Uterus (tissue), 4 donors: Measurements from ENCODE around the gene ZNF283. TPM values are rescaled to one million over a fixed set of nuclear protein-coding genes. Genes with fewer than 3 reads are reported as not detected.
"Not testable (repeated sequence)": the region's sequence is repeated elsewhere in the genome, so short reads cannot be mapped to it uniquely, and the experiment has no call there.

Experiments
- DNase-seq, 2 donors: peaks; one replicate each; pipeline ENCODE4 v3.0.0-alpha.2; 2019 to 2020
- H3K27ac ChIP-seq, 2 donors: fragments of 200-600 bp; sonication (generic); 1 replicate in 1 of 2; 2 replicates in 1 of 2; pipeline ENCODE4 v1.5.1; 2016 to 2018
- H3K27me3 ChIP-seq, 2 donors: fragments of 200-600 bp; sonication (generic); one replicate each; pipeline ENCODE4 v1.5.1; 2018 to 2019; ENCODE audit warnings: control low read depth in 1 of 2
- H3K36me3 ChIP-seq, 2 donors: fragments of 200-600 bp; sonication (generic); one replicate each; pipeline ENCODE4 v1.5.1; 2019; ENCODE audit warnings: control low read depth in 1 of 2
- H3K4me1 ChIP-seq, 2 donors: fragments of 200-600 bp; sonication (generic); one replicate each; pipeline ENCODE4 v1.5.1; 2018 to 2019; ENCODE audit warnings: control low read depth in 1 of 2
- H3K4me3 ChIP-seq, 2 donors: fragments of 200-600 bp; sonication (generic); 1 replicate in 1 of 2; 2 replicates in 1 of 2; pipeline ENCODE4 v1.5.1; 2018 to 2019; ENCODE audit warnings: mild to moderate bottlenecking in 1 of 2
- H3K9me3 ChIP-seq, 2 donors: fragments of 200-600 bp; sonication (generic); one replicate each; pipeline ENCODE4 v1.5.1; 2019; ENCODE audit warnings: control low read depth in 1 of 2
- POLR2A ChIP-seq, 2 donors: fragments of 450-650 bp; IDR thresholded peaks; one replicate each; pipeline ENCODE4 v1.6.1; 2016; ENCODE audit warnings: antibody characterized with exemption in 2 of 2, mild to moderate bottlenecking in 1 of 2, moderate library complexity in 1 of 2
- intact Hi-C: fragments of 100-400 bp; cut with DNase I; formaldehyde crosslinking; loops from one replicate; pipeline ENCODE4 v1.15.1; 2023; ENCODE audit warnings: low total_unique reads
- total RNA-seq, 4 donors: library from RNA; depleted of rRNA in 3 of 4; stranded (reverse); fragments of >200 nt in 3 of 4; gene quantifications; one replicate each; pipeline versions ENCODE4 v1.1.0 to v1.2.4, GENCODE V29; 2014 to 2023
- TF ChIP-seq, protein P1 (sequence below), 4 experiments: fragments of 200-600 bp in 2 of 4; fragments of 450-650 bp in 2 of 4; sonication (generic) in 2 of 4; IDR thresholded peaks; one replicate each; pipeline ENCODE4 v1.5.1; 2016 to 2019; ENCODE audit warnings: antibody characterized with exemption in 4 of 4, mild to moderate bottlenecking in 2 of 4, moderate library complexity in 1 of 4
- donor health status: DM: yes; HTN: yes; CAD: no.

Gene ZNF283
- total RNA-seq, 4 donors from 2014 or later, result 1.8 to 52.6 (median 14.1) TPM

DNA sequence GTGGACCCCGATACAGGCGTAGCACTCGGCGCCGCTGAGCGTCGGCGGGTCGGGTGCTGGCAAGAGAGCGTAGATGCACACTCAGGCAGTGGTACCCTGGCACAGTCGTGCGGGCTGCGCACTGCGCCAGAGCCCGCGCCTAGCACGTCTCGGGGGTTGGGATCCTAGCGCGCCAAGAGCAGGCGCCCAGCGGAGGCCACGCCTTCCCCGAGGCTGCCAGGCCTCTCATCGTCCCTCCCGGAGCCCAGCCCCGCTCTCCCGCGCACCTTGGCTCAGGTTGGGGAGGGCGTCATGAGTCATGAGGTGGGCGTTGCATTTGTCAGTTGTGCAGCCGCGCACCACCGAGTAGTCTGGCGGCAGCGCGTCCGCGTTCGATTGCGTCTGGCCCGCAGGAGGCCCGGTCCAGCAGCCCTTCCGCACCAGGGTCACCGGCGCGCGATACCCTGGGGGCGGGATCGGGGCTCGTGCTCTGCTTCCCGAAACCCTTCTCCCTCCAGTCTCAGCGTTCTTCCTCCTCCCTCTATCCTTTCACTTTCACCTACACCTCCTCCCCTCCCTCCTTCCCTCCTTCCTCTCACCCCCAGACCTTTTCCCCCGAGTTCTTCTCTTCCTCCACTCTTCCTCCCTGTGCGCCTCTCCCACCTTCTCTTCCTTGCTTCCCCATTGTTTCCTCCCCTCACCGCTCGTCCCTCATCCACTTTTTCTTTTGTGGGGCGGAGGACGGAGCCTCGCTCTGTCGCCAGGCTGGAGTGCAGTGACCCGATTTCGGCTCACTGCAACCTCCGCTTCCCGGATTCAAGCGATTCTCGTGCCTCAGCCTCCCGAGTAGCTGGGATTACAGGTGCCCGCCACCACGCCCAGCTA, 28.3 kb upstream of the ZNF283 start:
- H3K9me3 ChIP-seq, result no peaks in the 10 kb centered on the region
- no peak overlapping the region for H3K27ac ChIP-seq
- peak overlapping the region; percentile 12 to 18 for H3K4me3 ChIP-seq
- H3K4me1 ChIP-seq, result peaks cover 0 to 5% of the 10 kb centered on the region in 2 donors
- H3K36me3 ChIP-seq, result no peaks in the 10 kb centered on the region
- DNase-seq, result no peak
- TF ChIP-seq POLR2A (IDR thresholded peaks at IDR 0.05), result no peak
- TF ChIP-seq, protein P1, sequence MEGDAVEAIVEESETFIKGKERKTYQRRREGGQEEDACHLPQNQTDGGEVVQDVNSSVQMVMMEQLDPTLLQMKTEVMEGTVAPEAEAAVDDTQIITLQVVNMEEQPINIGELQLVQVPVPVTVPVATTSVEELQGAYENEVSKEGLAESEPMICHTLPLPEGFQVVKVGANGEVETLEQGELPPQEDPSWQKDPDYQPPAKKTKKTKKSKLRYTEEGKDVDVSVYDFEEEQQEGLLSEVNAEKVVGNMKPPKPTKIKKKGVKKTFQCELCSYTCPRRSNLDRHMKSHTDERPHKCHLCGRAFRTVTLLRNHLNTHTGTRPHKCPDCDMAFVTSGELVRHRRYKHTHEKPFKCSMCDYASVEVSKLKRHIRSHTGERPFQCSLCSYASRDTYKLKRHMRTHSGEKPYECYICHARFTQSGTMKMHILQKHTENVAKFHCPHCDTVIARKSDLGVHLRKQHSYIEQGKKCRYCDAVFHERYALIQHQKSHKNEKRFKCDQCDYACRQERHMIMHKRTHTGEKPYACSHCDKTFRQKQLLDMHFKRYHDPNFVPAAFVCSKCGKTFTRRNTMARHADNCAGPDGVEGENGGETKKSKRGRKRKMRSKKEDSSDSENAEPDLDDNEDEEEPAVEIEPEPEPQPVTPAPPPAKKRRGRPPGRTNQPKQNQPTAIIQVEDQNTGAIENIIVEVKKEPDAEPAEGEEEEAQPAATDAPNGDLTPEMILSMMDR (IDR thresholded peaks at IDR 0.05), result no peak
- intact Hi-C loops, result no loop called here
- H3K27me3 ChIP-seq, result no peaks in the 10 kb centered on the region

DNA sequence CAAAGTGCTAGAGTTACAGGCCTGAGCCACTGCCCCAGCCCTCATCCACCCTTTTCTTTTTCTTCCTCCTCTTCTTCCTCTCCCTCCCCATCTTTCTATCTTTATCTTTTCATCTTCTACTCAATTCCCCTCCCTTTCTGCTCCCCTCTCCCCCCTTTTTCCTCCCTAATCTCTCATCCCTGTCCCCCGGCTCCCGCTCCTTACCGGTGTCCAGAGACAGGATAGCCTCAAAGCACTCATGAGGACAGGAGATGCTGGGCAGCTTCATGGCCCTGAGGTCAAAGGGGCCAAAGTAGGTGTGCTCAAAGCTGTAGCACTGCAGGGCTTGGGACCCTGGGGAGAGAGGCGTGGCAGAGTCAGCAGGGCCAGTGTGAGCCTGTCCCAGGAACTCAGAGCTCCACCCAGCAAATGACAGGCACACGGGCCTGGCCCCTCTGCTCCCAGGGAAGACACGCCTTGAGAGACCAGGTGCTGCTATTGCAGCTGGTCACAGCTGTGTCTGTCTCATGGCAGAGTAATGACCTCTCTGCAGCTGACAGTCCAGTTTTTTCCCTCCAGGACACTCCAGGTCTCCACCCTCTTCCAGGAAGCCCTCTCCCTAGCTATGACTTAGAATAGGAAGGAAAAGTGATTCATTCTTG, 27.5 kb upstream of the ZNF283 start:
- H3K9me3 ChIP-seq, result no peaks in the 10 kb centered on the region
- H3K4me3 ChIP-seq, result no peak overlapping the region
- intact Hi-C loops, result no loop called here
- no peaks in the 10 kb centered on the region for H3K27me3 ChIP-seq
- TF ChIP-seq, protein P1 (IDR thresholded peaks at IDR 0.05), result no peak
- no peak for TF ChIP-seq POLR2A (IDR thresholded peaks at IDR 0.05)
- no peaks in the 10 kb centered on the region for H3K36me3 ChIP-seq
- H3K4me1 ChIP-seq, result peaks cover 0 to 5% of the 10 kb centered on the region in 2 donors
- no peak for DNase-seq
- no peak overlapping the region for H3K27ac ChIP-seq

DNA sequence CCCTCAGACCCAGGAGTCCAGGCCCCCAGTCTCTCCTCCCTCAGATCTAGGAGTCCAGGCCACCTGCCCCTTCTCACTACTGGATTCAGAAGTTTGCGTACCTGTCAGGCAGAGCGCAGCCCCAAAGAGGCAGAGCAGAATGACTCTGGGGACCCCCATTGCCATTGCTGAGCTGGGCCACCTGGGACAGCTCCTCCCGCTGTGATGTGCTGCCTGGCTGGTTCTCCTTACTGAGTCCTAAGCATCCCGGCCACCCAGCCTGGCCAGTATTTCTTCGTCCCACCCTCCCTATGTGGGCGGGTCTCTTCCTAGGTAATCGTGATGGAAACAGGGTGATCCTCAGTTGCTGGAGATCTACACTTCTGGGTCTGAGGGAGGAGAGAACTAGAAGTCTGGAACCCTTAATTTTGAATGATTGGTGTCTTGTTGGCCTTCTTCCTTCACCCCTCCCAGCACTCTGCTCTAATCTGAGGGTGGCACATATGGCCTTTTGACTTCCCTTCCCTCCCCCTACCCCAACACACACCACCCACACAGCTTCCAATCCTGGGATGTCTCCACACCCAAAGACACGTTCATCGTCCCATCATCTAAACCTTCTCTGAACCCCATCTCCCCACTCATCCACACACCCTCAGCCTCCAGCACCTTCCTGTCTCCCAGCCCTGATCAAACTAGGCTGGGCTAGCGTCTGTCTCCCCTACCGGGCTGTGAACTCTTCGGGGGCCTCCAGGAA, 24.7 kb upstream of the ZNF283 start, which contains the start of gene LYPD5:
Gene LYPD5, minus strand, starts transcription at position 232 of the 736 bp plus-strand sequence. Its CDS starts 67 bp downstream, at position 165.
- H3K36me3 ChIP-seq, result no peaks in the 10 kb centered on the region
- intact Hi-C loops, result no loop called here
- no peak within 1 kb of the TSS for H3K4me3 ChIP-seq
- H3K27me3 ChIP-seq, result no peaks in the 10 kb centered on the region
- TF ChIP-seq, protein P1 (IDR thresholded peaks at IDR 0.05), result no peak
- no peak for TF ChIP-seq POLR2A (IDR thresholded peaks at IDR 0.05)
- peaks cover 0 to 5% of the 10 kb centered on the region in 2 donors for H3K4me1 ChIP-seq
- no peaks in the 10 kb centered on the region for H3K9me3 ChIP-seq
- DNase-seq, result no peak
- no peak within 1 kb of the TSS for H3K27ac ChIP-seq

DNA sequence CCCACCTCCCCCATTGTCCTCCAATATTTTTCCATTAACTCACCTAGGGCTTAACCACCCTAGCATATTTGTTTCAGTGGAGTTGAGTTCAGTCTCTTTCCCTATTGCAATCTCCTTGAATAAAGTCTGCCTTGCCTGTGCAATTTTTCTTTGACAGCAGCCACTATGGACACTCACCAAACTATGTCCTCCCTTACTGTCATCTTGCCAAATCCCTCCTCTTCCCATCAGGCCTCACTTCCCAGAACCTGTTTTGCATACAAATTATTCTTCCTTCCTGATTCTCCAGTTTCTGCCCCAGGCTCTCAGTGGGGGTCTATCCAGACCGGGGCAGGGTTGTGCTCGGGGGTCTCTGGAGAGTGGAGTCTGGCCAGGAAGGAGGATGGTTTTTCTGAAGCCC, 22.7 kb upstream of the ZNF283 start:
- no peaks in the 10 kb centered on the region for H3K4me1 ChIP-seq
- no peaks in the 10 kb centered on the region for H3K9me3 ChIP-seq
- H3K36me3 ChIP-seq, result no peaks in the 10 kb centered on the region
- H3K4me3 ChIP-seq, result no peak overlapping the region
- no peaks in the 10 kb centered on the region for H3K27me3 ChIP-seq
- TF ChIP-seq POLR2A (IDR thresholded peaks at IDR 0.05), result no peak
- TF ChIP-seq, protein P1 (IDR thresholded peaks at IDR 0.05), result no peak
- intact Hi-C loops, result no loop called here
- H3K27ac ChIP-seq, result no peak overlapping the region
- no peak for DNase-seq

DNA sequence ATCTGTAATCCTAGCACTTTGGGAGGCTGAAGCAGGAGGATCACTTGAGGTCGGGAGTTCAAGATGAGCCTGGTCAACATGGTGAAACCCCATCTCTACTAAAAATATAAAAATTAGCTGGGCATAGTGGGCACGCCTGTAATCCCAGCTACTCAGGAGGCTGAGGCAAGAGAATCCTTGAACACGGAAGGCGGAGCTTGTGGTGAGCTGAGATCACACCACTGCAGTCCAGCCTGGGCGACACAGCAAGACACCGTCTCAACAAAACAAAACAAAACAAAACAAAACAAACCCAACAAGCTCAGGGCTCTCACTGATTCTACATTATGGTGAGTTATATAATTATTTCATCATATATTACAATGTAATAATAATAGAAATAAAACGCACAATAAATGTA, 20.7 kb upstream of the ZNF283 start:
- H3K36me3 ChIP-seq, H3K4me3 ChIP-seq, intact Hi-C loops, H3K4me1 ChIP-seq, DNase-seq, H3K27ac ChIP-seq, H3K27me3 ChIP-seq, H3K9me3 ChIP-seq: not testable (repeated sequence)
